ENCODE data around the gene CD200R1.

DNA sequence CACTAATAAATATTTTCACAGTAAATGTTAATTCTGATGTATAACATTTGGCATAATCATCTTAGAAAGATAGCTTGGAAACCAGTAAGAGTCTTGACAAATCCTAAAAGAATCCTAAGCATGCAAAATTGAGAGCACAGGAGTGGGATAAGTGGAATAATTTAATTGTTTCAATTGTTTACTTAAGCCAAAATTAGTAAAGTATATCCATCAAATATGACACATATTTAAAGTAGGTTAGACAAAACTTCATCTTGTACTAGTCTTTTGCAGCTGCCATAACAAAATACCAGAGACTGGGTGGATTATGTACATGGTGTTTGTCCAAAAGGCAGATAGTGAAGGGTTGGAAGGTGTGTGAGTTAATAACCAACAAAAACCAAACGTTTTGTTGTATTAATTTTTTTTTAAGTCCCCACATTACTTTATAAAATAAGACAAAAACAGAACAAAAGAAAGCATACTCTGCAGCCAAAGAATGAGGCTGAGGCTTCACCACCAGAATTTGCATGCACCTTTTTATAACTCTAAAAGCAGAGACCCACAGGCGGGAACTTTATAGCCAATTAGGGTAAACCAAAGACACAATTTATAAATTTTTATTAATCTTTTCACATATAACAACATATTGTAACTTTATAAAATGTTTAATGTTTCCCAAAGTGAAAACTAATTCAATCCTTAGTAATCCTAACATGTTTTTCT lies 86.4 kb downstream of the CD200R1 start:
- TF ChIP-seq POLR2A (IDR thresholded peaks at IDR 0.05; ENCODE audit: low read length) = no peak
- no peak for TF ChIP-seq GATA1 (IDR thresholded peaks at IDR 0.05; ENCODE audit: low read depth, low read length)

Measured in erythroblast (primary cell).